WTC11 (cell line): ENCODE measurements around the gene HPSE2.

ENCODE experiments used
- CBFB ChIP-seq: sonication (generic); formaldehyde crosslinking; IDR thresholded peaks from 2 replicates; pipeline ENCODE4 v1.8.1; 2022; ENCODE audit warnings: mild to moderate bottlenecking, low read depth, missing genetic modification reagents
- CTCF ChIP-seq: fragments of 200-600 bp; IDR thresholded peaks from 2 replicates; pipeline ENCODE4 v1.8.0; 2022; ENCODE audit warnings: antibody characterized with exemption
- MAX ChIP-seq: sonication (generic); formaldehyde crosslinking; IDR thresholded peaks from 2 replicates; pipeline ENCODE4 v1.8.0; 2022; ENCODE audit warnings: mild to moderate bottlenecking, missing genetic modification reagents
- NFYB ChIP-seq: sonication (generic); formaldehyde crosslinking; conservative IDR thresholded peaks from 2 replicates; pipeline ENCODE4 v1.8.0; 2022; ENCODE audit warnings: low read depth, missing genetic modification reagents
- TCF7 ChIP-seq: sonication (generic); formaldehyde crosslinking; IDR thresholded peaks from 2 replicates; pipeline ENCODE4 v1.8.0; 2022; ENCODE audit warnings: mild to moderate bottlenecking, low read depth, missing genetic modification reagents, moderate library complexity
- ZNF423 ChIP-seq: fragments of 250-450 bp; sonication (Bioruptor Pico); IDR thresholded peaks from 2 replicates; pipeline ENCODE4 v2.1.2; 2022; ENCODE audit warnings: mild to moderate bottlenecking, moderate library complexity
- TF ChIP-seq, protein P1 (sequence below): sonication (generic); formaldehyde crosslinking; IDR thresholded peaks from 2 replicates; pipeline ENCODE4 v1.8.0; 2023; ENCODE audit warnings: missing genetic modification reagents, mild to moderate bottlenecking, borderline replicate concordance
- TF ChIP-seq, protein P2 (sequence below): sonication (generic); formaldehyde crosslinking; IDR thresholded peaks from 2 replicates; pipeline ENCODE4 v1.8.0; 2022; ENCODE audit warnings: mild to moderate bottlenecking, missing genetic modification reagents
- TF ChIP-seq, protein P3 (sequence below): sonication (generic); formaldehyde crosslinking; IDR thresholded peaks from 2 replicates; pipeline ENCODE4 v1.8.1; 2023; ENCODE audit warnings: mild to moderate bottlenecking, missing genetic modification reagents, moderate library complexity
- TF ChIP-seq, protein P4 (sequence below): sonication (generic); formaldehyde crosslinking; IDR thresholded peaks from 2 replicates; pipeline ENCODE4 v1.8.1; 2023; ENCODE audit warnings: mild to moderate bottlenecking, missing genetic modification reagents, borderline replicate concordance
- TF ChIP-seq, protein P5 (sequence below): sonication (generic); formaldehyde crosslinking; IDR thresholded peaks from 2 replicates; pipeline ENCODE4 v1.8.0; 2022; ENCODE audit warnings: mild to moderate bottlenecking, missing genetic modification reagents
- TF ChIP-seq, protein P6 (sequence below): sonication (generic); formaldehyde crosslinking; conservative IDR thresholded peaks from 2 replicates; pipeline ENCODE4 v1.8.1; 2022; ENCODE audit warnings: mild to moderate bottlenecking, missing genetic modification reagents

GRCh38 chr10:98525969-98526368 is 709.7 kb downstream of the HPSE2 start:
- TF ChIP-seq, protein P1, sequence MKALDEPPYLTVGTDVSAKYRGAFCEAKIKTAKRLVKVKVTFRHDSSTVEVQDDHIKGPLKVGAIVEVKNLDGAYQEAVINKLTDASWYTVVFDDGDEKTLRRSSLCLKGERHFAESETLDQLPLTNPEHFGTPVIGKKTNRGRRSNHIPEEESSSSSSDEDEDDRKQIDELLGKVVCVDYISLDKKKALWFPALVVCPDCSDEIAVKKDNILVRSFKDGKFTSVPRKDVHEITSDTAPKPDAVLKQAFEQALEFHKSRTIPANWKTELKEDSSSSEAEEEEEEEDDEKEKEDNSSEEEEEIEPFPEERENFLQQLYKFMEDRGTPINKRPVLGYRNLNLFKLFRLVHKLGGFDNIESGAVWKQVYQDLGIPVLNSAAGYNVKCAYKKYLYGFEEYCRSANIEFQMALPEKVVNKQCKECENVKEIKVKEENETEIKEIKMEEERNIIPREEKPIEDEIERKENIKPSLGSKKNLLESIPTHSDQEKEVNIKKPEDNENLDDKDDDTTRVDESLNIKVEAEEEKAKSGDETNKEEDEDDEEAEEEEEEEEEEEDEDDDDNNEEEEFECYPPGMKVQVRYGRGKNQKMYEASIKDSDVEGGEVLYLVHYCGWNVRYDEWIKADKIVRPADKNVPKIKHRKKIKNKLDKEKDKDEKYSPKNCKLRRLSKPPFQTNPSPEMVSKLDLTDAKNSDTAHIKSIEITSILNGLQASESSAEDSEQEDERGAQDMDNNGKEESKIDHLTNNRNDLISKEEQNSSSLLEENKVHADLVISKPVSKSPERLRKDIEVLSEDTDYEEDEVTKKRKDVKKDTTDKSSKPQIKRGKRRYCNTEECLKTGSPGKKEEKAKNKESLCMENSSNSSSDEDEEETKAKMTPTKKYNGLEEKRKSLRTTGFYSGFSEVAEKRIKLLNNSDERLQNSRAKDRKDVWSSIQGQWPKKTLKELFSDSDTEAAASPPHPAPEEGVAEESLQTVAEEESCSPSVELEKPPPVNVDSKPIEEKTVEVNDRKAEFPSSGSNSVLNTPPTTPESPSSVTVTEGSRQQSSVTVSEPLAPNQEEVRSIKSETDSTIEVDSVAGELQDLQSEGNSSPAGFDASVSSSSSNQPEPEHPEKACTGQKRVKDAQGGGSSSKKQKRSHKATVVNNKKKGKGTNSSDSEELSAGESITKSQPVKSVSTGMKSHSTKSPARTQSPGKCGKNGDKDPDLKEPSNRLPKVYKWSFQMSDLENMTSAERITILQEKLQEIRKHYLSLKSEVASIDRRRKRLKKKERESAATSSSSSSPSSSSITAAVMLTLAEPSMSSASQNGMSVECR (CRISPR knock-in tag), result no peak
- TF ChIP-seq CTCF, result no peak
- no peak for TF ChIP-seq TCF7 (CRISPR knock-in tag)
- TF ChIP-seq, protein P2, sequence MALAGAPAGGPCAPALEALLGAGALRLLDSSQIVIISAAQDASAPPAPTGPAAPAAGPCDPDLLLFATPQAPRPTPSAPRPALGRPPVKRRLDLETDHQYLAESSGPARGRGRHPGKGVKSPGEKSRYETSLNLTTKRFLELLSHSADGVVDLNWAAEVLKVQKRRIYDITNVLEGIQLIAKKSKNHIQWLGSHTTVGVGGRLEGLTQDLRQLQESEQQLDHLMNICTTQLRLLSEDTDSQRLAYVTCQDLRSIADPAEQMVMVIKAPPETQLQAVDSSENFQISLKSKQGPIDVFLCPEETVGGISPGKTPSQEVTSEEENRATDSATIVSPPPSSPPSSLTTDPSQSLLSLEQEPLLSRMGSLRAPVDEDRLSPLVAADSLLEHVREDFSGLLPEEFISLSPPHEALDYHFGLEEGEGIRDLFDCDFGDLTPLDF, result no peak
- TF ChIP-seq, protein P3, sequence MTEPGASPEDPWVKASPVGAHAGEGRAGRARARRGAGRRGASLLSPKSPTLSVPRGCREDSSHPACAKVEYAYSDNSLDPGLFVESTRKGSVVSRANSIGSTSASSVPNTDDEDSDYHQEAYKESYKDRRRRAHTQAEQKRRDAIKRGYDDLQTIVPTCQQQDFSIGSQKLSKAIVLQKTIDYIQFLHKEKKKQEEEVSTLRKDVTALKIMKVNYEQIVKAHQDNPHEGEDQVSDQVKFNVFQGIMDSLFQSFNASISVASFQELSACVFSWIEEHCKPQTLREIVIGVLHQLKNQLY (CRISPR knock-in tag), result no peak
- TF ChIP-seq, protein P4, sequence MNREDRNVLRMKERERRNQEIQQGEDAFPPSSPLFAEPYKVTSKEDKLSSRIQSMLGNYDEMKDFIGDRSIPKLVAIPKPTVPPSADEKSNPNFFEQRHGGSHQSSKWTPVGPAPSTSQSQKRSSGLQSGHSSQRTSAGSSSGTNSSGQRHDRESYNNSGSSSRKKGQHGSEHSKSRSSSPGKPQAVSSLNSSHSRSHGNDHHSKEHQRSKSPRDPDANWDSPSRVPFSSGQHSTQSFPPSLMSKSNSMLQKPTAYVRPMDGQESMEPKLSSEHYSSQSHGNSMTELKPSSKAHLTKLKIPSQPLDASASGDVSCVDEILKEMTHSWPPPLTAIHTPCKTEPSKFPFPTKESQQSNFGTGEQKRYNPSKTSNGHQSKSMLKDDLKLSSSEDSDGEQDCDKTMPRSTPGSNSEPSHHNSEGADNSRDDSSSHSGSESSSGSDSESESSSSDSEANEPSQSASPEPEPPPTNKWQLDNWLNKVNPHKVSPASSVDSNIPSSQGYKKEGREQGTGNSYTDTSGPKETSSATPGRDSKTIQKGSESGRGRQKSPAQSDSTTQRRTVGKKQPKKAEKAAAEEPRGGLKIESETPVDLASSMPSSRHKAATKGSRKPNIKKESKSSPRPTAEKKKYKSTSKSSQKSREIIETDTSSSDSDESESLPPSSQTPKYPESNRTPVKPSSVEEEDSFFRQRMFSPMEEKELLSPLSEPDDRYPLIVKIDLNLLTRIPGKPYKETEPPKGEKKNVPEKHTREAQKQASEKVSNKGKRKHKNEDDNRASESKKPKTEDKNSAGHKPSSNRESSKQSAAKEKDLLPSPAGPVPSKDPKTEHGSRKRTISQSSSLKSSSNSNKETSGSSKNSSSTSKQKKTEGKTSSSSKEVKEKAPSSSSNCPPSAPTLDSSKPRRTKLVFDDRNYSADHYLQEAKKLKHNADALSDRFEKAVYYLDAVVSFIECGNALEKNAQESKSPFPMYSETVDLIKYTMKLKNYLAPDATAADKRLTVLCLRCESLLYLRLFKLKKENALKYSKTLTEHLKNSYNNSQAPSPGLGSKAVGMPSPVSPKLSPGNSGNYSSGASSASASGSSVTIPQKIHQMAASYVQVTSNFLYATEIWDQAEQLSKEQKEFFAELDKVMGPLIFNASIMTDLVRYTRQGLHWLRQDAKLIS (CRISPR knock-in tag), result no peak
- TF ChIP-seq, protein P5, sequence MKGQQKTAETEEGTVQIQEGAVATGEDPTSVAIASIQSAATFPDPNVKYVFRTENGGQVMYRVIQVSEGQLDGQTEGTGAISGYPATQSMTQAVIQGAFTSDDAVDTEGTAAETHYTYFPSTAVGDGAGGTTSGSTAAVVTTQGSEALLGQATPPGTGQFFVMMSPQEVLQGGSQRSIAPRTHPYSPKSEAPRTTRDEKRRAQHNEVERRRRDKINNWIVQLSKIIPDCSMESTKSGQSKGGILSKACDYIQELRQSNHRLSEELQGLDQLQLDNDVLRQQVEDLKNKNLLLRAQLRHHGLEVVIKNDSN (CRISPR knock-in tag), result no peak
- no peak for TF ChIP-seq ZNF423 (CRISPR knock-in tag)
- TF ChIP-seq CBFB (CRISPR knock-in tag), result no peak
- TF ChIP-seq NFYB (CRISPR knock-in tag), result no peak
- no peak for TF ChIP-seq MAX (CRISPR knock-in tag)
- TF ChIP-seq, protein P6, sequence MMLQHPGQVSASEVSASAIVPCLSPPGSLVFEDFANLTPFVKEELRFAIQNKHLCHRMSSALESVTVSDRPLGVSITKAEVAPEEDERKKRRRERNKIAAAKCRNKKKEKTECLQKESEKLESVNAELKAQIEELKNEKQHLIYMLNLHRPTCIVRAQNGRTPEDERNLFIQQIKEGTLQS (CRISPR knock-in tag), result no peak
